BLaER1 (cell line): ENCODE data around the gene MEGF9.

ENCODE experiments used
- H3K27ac ChIP-seq: shearing (Covaris generic); formaldehyde crosslinking; 2 replicates; pipeline ENCODE4 v1.8.1; 2022
- H3K27me3 ChIP-seq: shearing (Covaris generic); formaldehyde crosslinking; 2 replicates; pipeline ENCODE4 v1.8.1; 2022
- H3K36me3 ChIP-seq: shearing (Covaris generic); formaldehyde crosslinking; 2 replicates; pipeline ENCODE4 v1.8.1; 2022
- H3K4me1 ChIP-seq: shearing (Covaris generic); formaldehyde crosslinking; 2 replicates; pipeline ENCODE4 v1.8.1; 2022
- H3K4me2 ChIP-seq: shearing (Covaris generic); formaldehyde crosslinking; 2 replicates; pipeline ENCODE4 v1.8.1; 2022
- H3K4me3 ChIP-seq: shearing (Covaris generic); formaldehyde crosslinking; 2 replicates; pipeline ENCODE4 v1.8.1; 2022
- H3K9ac ChIP-seq: shearing (Covaris generic); formaldehyde crosslinking; 2 replicates; pipeline ENCODE4 v1.8.1; 2022
- H3K9me3 ChIP-seq: shearing (Covaris generic); formaldehyde crosslinking; 2 replicates; pipeline ENCODE4 v1.8.1; 2022
- H4K20me1 ChIP-seq: shearing (Covaris generic); formaldehyde crosslinking; 2 replicates; pipeline ENCODE4 v1.8.1; 2022
- Cebpa-rat ChIP-seq: shearing (Covaris generic); IDR thresholded peaks from 2 replicates; pipeline ENCODE4 v1.8.1; 2022

MEGF9 gene

GRCh38 chr9:120745278-120745677, 31.0 kb upstream of the MEGF9 start:
- Histone ChIP-seq H3K4me3 (no peak overlapping the region), H3K4me2 (no peak overlapping the region), H3K9me3 (peaks cover 9% of the 10 kb centered on the region), H3K36me3 (0 out of 2 replicates have a peak, but pooled peaks cover 4% of the 10 kb centered on the region), H3K9ac (no peak overlapping the region), H3K27ac (no peak overlapping the region), H4K20me1 (no peaks in the 10 kb centered on the region), H3K27me3 (no peaks in the 10 kb centered on the region), H3K4me1 (no peaks in the 10 kb centered on the region)
- TF ChIP-seq Cebpa-rat: no peak

- Histone ChIP-seq H3K36me3 (0 out of 2 replicates have a peak, but pooled peaks cover 4% of the 10 kb centered on the region), H3K27ac (no peak overlapping the region), H3K4me3 (no peak overlapping the region), H3K27me3 (no peaks in the 10 kb centered on the region), H3K9ac (no peak overlapping the region), H3K9me3 (peaks cover 9% of the 10 kb centered on the region), H3K4me2 (no peak overlapping the region), H3K4me1 (no peaks in the 10 kb centered on the region), H4K20me1 (no peaks in the 10 kb centered on the region)
- no peak for TF ChIP-seq Cebpa-rat
Measured at GRCh38 chr9:120742951-120743416, 28.7 kb upstream of the MEGF9 start.

GRCh38 chr9:120741701-120742100, 27.4 kb upstream of the MEGF9 start:
- 0 out of 2 replicates have a peak, but pooled peaks cover 4% of the 10 kb centered on the region for H3K36me3 ChIP-seq
- no peaks in the 10 kb centered on the region for H4K20me1 ChIP-seq
- H3K4me2 ChIP-seq: no peak overlapping the region
- peaks cover 9% of the 10 kb centered on the region for H3K9me3 ChIP-seq
- no peaks in the 10 kb centered on the region for H3K27me3 ChIP-seq
- H3K4me3 ChIP-seq: no peak overlapping the region
- TF ChIP-seq Cebpa-rat: no peak
- no peak overlapping the region for H3K9ac ChIP-seq
- H3K4me1 ChIP-seq: no peaks in the 10 kb centered on the region
- H3K27ac ChIP-seq: no peak overlapping the region

GRCh38 chr9:120741191-120741590, 26.9 kb upstream of the MEGF9 start:
- Histone ChIP-seq H3K27ac (no peak overlapping the region), H4K20me1 (no peaks in the 10 kb centered on the region), H3K4me3 (no peak overlapping the region), H3K4me2 (no peak overlapping the region), H3K9me3 (peaks cover 6% of the 10 kb centered on the region), H3K4me1 (no peaks in the 10 kb centered on the region), H3K36me3 (0 out of 2 replicates have a peak, but pooled peaks cover under 1% of the 10 kb centered on the region), H3K27me3 (no peaks in the 10 kb centered on the region), H3K9ac (no peak overlapping the region)
- TF ChIP-seq Cebpa-rat: no peak

- no peak for TF ChIP-seq Cebpa-rat
Measured at GRCh38 chr9:120740132-120740531, 25.9 kb upstream of the MEGF9 start.

GRCh38 chr9:120737416-120738165, 23.3 kb upstream of the MEGF9 start:
- Histone ChIP-seq H3K4me1 (no peaks in the 10 kb centered on the region), H3K9ac (no peak overlapping the region), H3K4me3 (no peak overlapping the region), H3K9me3 (no peaks in the 10 kb centered on the region), H4K20me1 (no peaks in the 10 kb centered on the region), H3K36me3 (no peaks in the 10 kb centered on the region), H3K27me3 (no peaks in the 10 kb centered on the region), H3K27ac (no peak overlapping the region), H3K4me2 (no peak overlapping the region)
- TF ChIP-seq Cebpa-rat: no peak

More at GRCh38 chr9:120740132-120740531, 25.9 kb upstream of the MEGF9 start:
- H3K27me3 ChIP-seq: no peaks in the 10 kb centered on the region
- no peak overlapping the region for H3K9ac ChIP-seq
- H3K4me1 ChIP-seq: no peaks in the 10 kb centered on the region
- H4K20me1 ChIP-seq: no peaks in the 10 kb centered on the region
- H3K4me3 ChIP-seq: no peak overlapping the region
- H3K27ac ChIP-seq: no peak overlapping the region
- H3K36me3 ChIP-seq: no peaks in the 10 kb centered on the region
- no peak overlapping the region for H3K4me2 ChIP-seq
- no peaks in the 10 kb centered on the region for H3K9me3 ChIP-seq

GRCh38 chr9:120736881-120737280, 22.6 kb upstream of the MEGF9 start:
- no peaks in the 10 kb centered on the region for H3K4me1 ChIP-seq
- H3K9ac ChIP-seq: no peak overlapping the region
- H3K4me3 ChIP-seq: no peak overlapping the region
- H3K27me3 ChIP-seq: no peaks in the 10 kb centered on the region
- no peaks in the 10 kb centered on the region for H4K20me1 ChIP-seq
- no peaks in the 10 kb centered on the region for H3K36me3 ChIP-seq
- no peaks in the 10 kb centered on the region for H3K9me3 ChIP-seq
- no peak overlapping the region for H3K27ac ChIP-seq
- H3K4me2 ChIP-seq: no peak overlapping the region
- TF ChIP-seq Cebpa-rat: no peak

- H3K27me3 ChIP-seq: no peaks in the 10 kb centered on the region
- no peak overlapping the region for H3K27ac ChIP-seq
- H3K9ac ChIP-seq: no peak overlapping the region
- no peaks in the 10 kb centered on the region for H4K20me1 ChIP-seq
- no peak for TF ChIP-seq Cebpa-rat
- no peak overlapping the region for H3K4me3 ChIP-seq
- no peaks in the 10 kb centered on the region for H3K9me3 ChIP-seq
- H3K36me3 ChIP-seq: no peaks in the 10 kb centered on the region
- H3K4me1 ChIP-seq: no peaks in the 10 kb centered on the region
- no peak overlapping the region for H3K4me2 ChIP-seq
Measured at GRCh38 chr9:120735415-120736126, 21.3 kb upstream of the MEGF9 start.

- H3K4me1 ChIP-seq: peaks cover under 1% of the 10 kb centered on the region; the same call in 1 of the 2 replicates
- no peak overlapping the region for H3K27ac ChIP-seq
- no peaks in the 10 kb centered on the region for H3K9me3 ChIP-seq
- H3K27me3 ChIP-seq: no peaks in the 10 kb centered on the region
- H3K36me3 ChIP-seq: no peaks in the 10 kb centered on the region
- no peaks in the 10 kb centered on the region for H4K20me1 ChIP-seq
- H3K9ac ChIP-seq: no peak overlapping the region
- H3K4me3 ChIP-seq: no peak overlapping the region
- TF ChIP-seq Cebpa-rat: no peak
- H3K4me2 ChIP-seq: no peak overlapping the region
Measured at GRCh38 chr9:120734607-120735410, 20.5 kb upstream of the MEGF9 start.
